Coronary artery (tissue), 2 donors: Measurements from ENCODE around the gene RSRC2.

Experiments used
- DNase-seq: peaks from one replicate; pipeline ENCODE4 v3.0.0-alpha.2; 2017; ENCODE audit warnings: low spot score
- H3K27ac ChIP-seq, 2 donors: fragments of 200-600 bp; sonication (generic); one replicate each; pipeline ENCODE4 v1.5.1; 2016 to 2019
- H3K4me3 ChIP-seq: fragments of 200-600 bp; sonication (generic); 2 replicates; pipeline ENCODE4 v1.5.1; 2016; ENCODE audit warnings: mild to moderate bottlenecking, moderate library complexity
- CTCF ChIP-seq: fragments of 200-600 bp; sonication (generic); IDR thresholded peaks from one replicate; pipeline ENCODE4 v1.5.1; 2019; ENCODE audit warnings: antibody characterized with exemption

The RSRC2 gene

GRCh38 chr12:122506393-122506938, 20.3 kb downstream of the RSRC2 start:
- DNase-seq = no peak
- no peak for TF ChIP-seq CTCF
- no peak overlapping the region for H3K27ac ChIP-seq
- H3K4me3 ChIP-seq = no peak overlapping the region

DNA sequence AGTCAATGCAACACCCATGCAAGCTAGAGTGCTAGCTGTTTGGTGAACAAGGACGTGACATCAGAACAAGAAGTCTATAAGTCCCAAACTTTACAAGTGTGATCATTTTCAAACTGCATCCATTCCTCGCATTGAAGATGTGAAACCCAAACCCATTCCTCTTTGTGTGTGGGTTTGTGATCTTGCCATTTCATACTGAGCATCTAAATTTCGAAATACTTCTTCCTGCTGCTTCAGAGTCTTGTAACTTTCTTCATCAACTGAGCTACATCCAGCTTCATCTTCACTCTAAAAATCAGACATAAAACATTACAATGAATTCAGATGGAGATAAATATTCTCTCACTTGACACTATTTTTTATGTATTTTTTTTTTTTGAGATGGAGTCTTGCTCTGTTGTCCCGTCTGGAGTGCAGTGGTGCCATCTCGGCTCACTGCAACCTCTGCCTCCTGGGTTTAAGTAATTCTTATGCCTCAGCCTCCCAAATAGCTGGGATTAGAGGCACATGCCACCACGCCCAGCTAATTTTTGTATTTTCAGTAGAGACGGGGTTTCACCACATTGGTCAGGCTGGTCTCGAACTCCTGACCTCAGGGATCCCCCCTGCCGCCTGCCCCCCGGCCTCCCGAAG, 21.2 kb downstream of the RSRC2 start:
- no peak overlapping the region for H3K27ac ChIP-seq
- H3K4me3 ChIP-seq = no peak overlapping the region
- no peak for TF ChIP-seq CTCF
- DNase-seq = no peak

GRCh38 chr12:122503783-122504590, 22.7 kb downstream of the RSRC2 start:
- no peak overlapping the region for H3K27ac ChIP-seq
- no peak overlapping the region for H3K4me3 ChIP-seq
- no peak for TF ChIP-seq CTCF
- no peak for DNase-seq

- Histone ChIP-seq H3K4me3 (no peak overlapping the region), H3K27ac (no peak overlapping the region)
- TF ChIP-seq CTCF = no peak
- no peak for DNase-seq
Measured at GRCh38 chr12:122503147-122503751, 23.5 kb downstream of the RSRC2 start.

DNA sequence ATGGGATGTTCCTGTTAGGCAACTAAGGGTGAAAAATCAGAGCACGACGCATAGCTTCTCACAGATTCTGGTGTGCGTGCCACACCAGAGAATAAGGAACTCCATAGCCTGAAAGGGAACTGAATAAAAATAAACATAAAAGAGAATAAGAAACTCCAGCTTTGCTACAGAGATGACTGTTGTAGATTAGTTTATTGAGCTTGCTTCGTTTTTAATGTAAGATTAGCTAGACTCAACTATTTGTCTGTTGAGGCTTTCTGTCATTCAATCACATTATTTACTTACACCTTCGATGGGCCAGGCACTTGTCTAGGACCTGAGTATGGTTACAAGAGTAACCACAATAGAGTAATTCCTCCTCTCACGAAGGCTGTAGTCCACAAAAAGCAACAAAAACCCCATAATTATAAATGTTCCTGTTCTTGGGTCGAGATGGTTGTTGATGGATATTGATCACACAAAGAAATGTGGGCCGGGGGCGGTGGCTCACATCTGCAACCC, 25.2 kb downstream of the RSRC2 start:
- DNase-seq = no peak
- H3K4me3 ChIP-seq = peak overlapping the region; percentile 88
- TF ChIP-seq CTCF = no peak
- peak overlapping the region; percentile 89 to 98 for H3K27ac ChIP-seq

DNA sequence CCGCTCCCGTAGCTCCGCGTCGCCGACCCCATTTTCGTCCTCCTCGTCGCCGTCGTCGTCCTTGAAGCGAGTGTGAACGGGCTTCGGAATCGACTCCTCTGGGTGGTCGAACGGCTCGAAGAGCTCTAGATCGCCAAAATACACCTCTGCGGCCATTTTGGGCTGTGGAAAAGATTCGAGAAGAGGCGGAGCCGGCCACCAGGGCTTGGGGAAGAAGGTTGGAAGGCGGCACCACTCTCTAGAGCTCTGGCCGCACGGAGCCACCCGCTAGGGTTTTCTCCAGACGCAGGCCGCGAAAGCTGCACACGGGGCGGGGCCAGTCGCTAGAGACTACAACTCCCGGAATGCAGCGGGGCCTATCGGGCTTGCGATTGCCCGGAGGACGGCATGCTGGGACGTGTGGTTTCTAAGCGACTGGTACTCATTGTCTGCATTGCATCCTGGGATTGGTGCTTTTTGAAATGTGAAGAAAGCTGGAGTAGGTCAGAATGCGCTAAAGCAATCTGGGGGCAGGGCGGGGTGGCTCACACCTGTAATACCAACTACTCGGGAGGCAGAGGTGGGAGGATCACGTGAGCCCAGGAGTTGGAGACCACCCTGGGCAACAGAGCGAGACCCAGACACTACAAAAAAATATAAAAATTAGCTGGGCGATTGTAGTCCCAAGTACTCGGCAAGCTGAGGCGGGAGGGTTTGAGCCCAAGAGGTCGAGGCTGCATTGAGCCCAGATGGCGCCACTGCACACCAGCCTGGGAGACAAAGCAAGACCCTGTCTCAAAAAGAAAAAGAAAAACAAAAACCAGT, 25.8 kb downstream of the RSRC2 start, which contains the start of gene ZCCHC8:
Gene ZCCHC8, minus strand, starts transcription at position 248 of the 804 bp plus-strand sequence. Its CDS starts 92 bp downstream, at position 156.
- peak; percentile 97 for DNase-seq
- H3K4me3 ChIP-seq = peak within 1 kb of the TSS; percentile 88
- peak within 1 kb of the TSS; percentile 89 to 98 for H3K27ac ChIP-seq
- TF ChIP-seq CTCF = no peak
